ENCODE data around the gene FBXW2.

- TF ChIP-seq CTCF (IDR thresholded peaks at IDR 0.05) (no peak), POLR2A (IDR thresholded peaks at IDR 0.05) (no peak)
Observed at GRCh38 chr9:120725907-120726306, 67.3 kb downstream of the FBXW2 start.

Data from adrenal gland (tissue), 5 donors.